ENCODE measurements around the gene TEX11.

GRCh38 chrX:70488856-70489255 lies 419.7 kb downstream of the TEX11 start:
- TF ChIP-seq, protein P1, sequence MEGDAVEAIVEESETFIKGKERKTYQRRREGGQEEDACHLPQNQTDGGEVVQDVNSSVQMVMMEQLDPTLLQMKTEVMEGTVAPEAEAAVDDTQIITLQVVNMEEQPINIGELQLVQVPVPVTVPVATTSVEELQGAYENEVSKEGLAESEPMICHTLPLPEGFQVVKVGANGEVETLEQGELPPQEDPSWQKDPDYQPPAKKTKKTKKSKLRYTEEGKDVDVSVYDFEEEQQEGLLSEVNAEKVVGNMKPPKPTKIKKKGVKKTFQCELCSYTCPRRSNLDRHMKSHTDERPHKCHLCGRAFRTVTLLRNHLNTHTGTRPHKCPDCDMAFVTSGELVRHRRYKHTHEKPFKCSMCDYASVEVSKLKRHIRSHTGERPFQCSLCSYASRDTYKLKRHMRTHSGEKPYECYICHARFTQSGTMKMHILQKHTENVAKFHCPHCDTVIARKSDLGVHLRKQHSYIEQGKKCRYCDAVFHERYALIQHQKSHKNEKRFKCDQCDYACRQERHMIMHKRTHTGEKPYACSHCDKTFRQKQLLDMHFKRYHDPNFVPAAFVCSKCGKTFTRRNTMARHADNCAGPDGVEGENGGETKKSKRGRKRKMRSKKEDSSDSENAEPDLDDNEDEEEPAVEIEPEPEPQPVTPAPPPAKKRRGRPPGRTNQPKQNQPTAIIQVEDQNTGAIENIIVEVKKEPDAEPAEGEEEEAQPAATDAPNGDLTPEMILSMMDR (optimal IDR thresholded peaks at IDR 0.05 in 1 of 3, IDR thresholded peaks at IDR 0.05 in 1 of 3, conservative IDR thresholded peaks at IDR 0.05 in 1 of 3; ENCODE audit: extremely low read depth in 1 of 3, insufficient read depth in 2 of 3, low read length in 3 of 3), result no peak
- no peak for TF ChIP-seq EZH2 (IDR thresholded peaks at IDR 0.05; ENCODE audit: low read length)
